Activated CD8-positive, alpha-beta T cell treated with anti-CD3 and anti-CD28 coated beads for 36 hours (primary cell): ENCODE measurements around the gene AQP11. TPM values are rescaled to one million over a fixed set of nuclear protein-coding genes. Genes with fewer than 3 reads are reported as not detected.

Experiments used
- ATAC-seq: fragments of 200-7000 bp; cut with Tn5 transposase; one replicate; pipeline ENCODE4 v1.10.0; 2021; ENCODE audit warnings: mild to moderate bottlenecking, moderate library complexity
- CTCF ChIA-PET: fragments of 350-600 bp; sonication (Branson Sonifier 250); formaldehyde crosslinking; loops from one replicate; lab custom pipeline; 2021; ENCODE audit warnings: antibody characterized with exemption; lab: Charles Lee
- POLR2A ChIA-PET: fragments of 350-600 bp; sonication (Branson Sonifier 250); formaldehyde crosslinking; loops from one replicate; lab custom pipeline; 2021; ENCODE audit warnings: antibody characterized with exemption; lab: Charles Lee
- DNase-seq: peaks from one replicate; pipeline ENCODE4 v3.0.0-alpha.2; 2020
- H3K27ac Mint-ChIP-seq: one replicate; pipeline ENCODE4 v1.8.0; 2021; ENCODE audit warnings: mild to moderate bottlenecking, mixed read lengths
- H3K27me3 Mint-ChIP-seq: one replicate; pipeline ENCODE4 v1.8.0; 2021; ENCODE audit warnings: mixed read lengths
- H3K36me3 Mint-ChIP-seq: one replicate; pipeline ENCODE4 v1.8.0; 2021; ENCODE audit warnings: low read depth, mixed read lengths
- H3K4me1 Mint-ChIP-seq: one replicate; pipeline ENCODE4 v1.8.0; 2021; ENCODE audit warnings: low read depth, mixed read lengths
- H3K4me3 Mint-ChIP-seq: one replicate; pipeline ENCODE4 v1.8.0; 2021; ENCODE audit warnings: mild to moderate bottlenecking, moderate library complexity, mixed read lengths
- H3K9me3 Mint-ChIP-seq: one replicate; pipeline ENCODE4 v1.8.0; 2021; ENCODE audit warnings: mixed read lengths
- CTCF ChIP-seq: fragments of 200-600 bp; IDR thresholded peaks from one replicate; pipeline ENCODE4 v1.8.0; 2022; ENCODE audit warnings: antibody characterized with exemption, mild to moderate bottlenecking
- intact Hi-C: fragments of 100-400 bp; cut with micrococcal nuclease; formaldehyde crosslinking; loops from one replicate; pipeline ENCODE4 v1.10.0; 2022
- total RNA-seq, 2 experiments: library from RNA; stranded (reverse); gene quantifications; one replicate each; pipeline ENCODE4 v1.2.3, GENCODE V29; 2021

AQP11 gene
- total RNA-seq, 2 experiments from 2014 or later, result 0.47 to 0.59 TPM

DNA sequence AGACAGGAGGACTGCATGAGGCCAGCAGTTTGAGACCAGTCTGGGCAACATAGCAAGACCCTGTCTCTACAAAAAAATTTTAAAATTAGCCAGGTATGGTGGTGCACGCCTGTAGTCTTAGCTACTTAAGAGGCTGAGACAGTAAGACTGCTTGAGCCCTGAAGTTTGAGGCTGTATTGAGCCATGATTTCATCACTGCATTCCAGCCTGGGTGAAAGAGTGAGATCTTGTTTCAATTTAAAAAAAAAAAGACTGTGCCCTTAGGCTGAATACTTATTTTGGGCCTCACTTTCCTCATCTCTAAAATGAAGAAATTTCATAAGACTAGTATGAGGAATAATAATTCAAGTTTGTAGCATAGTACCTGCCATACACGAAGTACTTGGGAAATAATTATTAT, 6.9 kb downstream of the AQP11 start:
- DNase-seq (no peak), ATAC-seq (no peak)
- Mint-ChIP-seq H3K36me3 (peaks cover 4% of the 10 kb centered on the region), H3K27ac (no peak overlapping the region), H3K4me3 (no peak overlapping the region), H3K4me1 (no peaks in the 10 kb centered on the region), H3K27me3 (no peaks in the 10 kb centered on the region), H3K9me3 (no peaks in the 10 kb centered on the region)
- POLR2A ChIA-PET, result no interaction called here
- intact Hi-C loops, result no loop called here
- no peak for TF ChIP-seq CTCF
- CTCF ChIA-PET, result interaction anchor here (2.3 kb wide), 1 partner anchor 23 kb away, joined by 9 read pairs; no protein-coding TSS in a partner anchor

- Mint-ChIP-seq H3K27ac (no peak overlapping the region), H3K27me3 (no peaks in the 10 kb centered on the region), H3K36me3 (peaks cover 7% of the 10 kb centered on the region), H3K4me1 (no peaks in the 10 kb centered on the region), H3K4me3 (no peak overlapping the region), H3K9me3 (no peaks in the 10 kb centered on the region)
- intact Hi-C loops, result no loop called here
- ATAC-seq, result no peak
- ChIA-PET CTCF (interaction anchor here (2.3 kb wide), 1 partner anchor 21 kb away, joined by 9 read pairs; no protein-coding TSS in a partner anchor), POLR2A (interaction anchor here (1.2 kb wide), 1 partner anchor 8 kb away, joined by 3 read pairs; the partner anchor contains the start of gene AQP11)
- no peak for TF ChIP-seq CTCF
- no peak for DNase-seq
These were observed 8.4 kb downstream of the AQP11 start for GRCh38 chr11:77598195-77598594.

GRCh38 chr11:77602381-77603088, 12.8 kb downstream of the AQP11 start:
- no peak overlapping the region for H3K27ac Mint-ChIP-seq
- H3K36me3 Mint-ChIP-seq, result peaks cover 7% of the 10 kb centered on the region
- H3K4me3 Mint-ChIP-seq, result no peak overlapping the region
- intact Hi-C loops, result no loop called here
- CTCF ChIA-PET, result interaction anchor here (0.9 to 3.8 kb wide), 2 partner anchors 17 to 93 kb away, joined by 3 to 17 read pairs; no protein-coding TSS in a partner anchor
- H3K9me3 Mint-ChIP-seq, result no peaks in the 10 kb centered on the region
- H3K27me3 Mint-ChIP-seq, result no peaks in the 10 kb centered on the region
- ATAC-seq (no peak), DNase-seq (no peak)
- no peaks in the 10 kb centered on the region for H3K4me1 Mint-ChIP-seq
- POLR2A ChIA-PET, result interaction anchor here (1.1 to 1.3 kb wide), 2 partner anchors 9 to 12 kb away, joined by 3 to 4 read pairs; no protein-coding TSS in a partner anchor
- TF ChIP-seq CTCF, result no peak

- ChIA-PET CTCF (interaction anchor here (3.8 kb wide), 1 partner anchor 15 kb away, joined by 17 read pairs; no protein-coding TSS in a partner anchor), POLR2A (no interaction called here)
- intact Hi-C loops, result no loop called here
- no peak for TF ChIP-seq CTCF
- H3K4me3 Mint-ChIP-seq, result no peak overlapping the region
- H3K4me1 Mint-ChIP-seq, result no peaks in the 10 kb centered on the region
- H3K36me3 Mint-ChIP-seq, result peaks cover 14% of the 10 kb centered on the region
- DNase-seq (no peak), ATAC-seq (no peak)
- H3K9me3 Mint-ChIP-seq, result no peaks in the 10 kb centered on the region
- no peak overlapping the region for H3K27ac Mint-ChIP-seq
- H3K27me3 Mint-ChIP-seq, result no peaks in the 10 kb centered on the region
These were observed 14.5 kb downstream of the AQP11 start for GRCh38 chr11:77604281-77604680.

DNA sequence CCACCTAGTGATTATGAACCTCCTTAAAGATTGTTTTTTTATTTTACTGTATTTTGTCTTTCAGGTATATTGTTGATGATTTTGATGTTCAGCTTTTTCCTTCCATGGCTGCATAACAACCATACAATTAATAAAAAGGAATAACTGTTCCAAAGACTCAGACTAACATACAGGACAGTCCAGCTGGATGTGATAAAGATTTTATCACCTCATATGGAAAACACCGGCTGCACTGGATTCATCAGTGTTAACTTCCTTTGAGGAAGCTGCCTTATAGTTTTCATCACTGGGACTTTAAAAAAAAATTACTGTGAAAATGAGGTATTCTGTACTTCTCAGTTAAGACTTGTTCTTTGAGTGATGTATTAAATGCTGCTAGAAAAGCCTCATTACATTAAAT, 19.5 kb downstream of the AQP11 start:
- no peak for TF ChIP-seq CTCF
- DNase-seq (no peak), ATAC-seq (no peak)
- no peaks in the 10 kb centered on the region for H3K27me3 Mint-ChIP-seq
- H3K9me3 Mint-ChIP-seq, result no peaks in the 10 kb centered on the region
- POLR2A ChIA-PET, result no interaction called here
- H3K4me3 Mint-ChIP-seq, result no peak overlapping the region
- peaks cover 23% of the 10 kb centered on the region for H3K36me3 Mint-ChIP-seq
- intact Hi-C loops, result no loop called here
- no peak overlapping the region for H3K27ac Mint-ChIP-seq
- CTCF ChIA-PET, result no interaction called here
- no peaks in the 10 kb centered on the region for H3K4me1 Mint-ChIP-seq
